Nephron (organoid): Measurements from ENCODE around the gene IL1RAPL1.

Source experiments
- H3K27ac Mint-ChIP-seq, 3 experiments: 2 replicates each; pipeline ENCODE4 v1.8.0; 2020; ENCODE audit warnings: mixed read lengths in 3 of 3, mild to moderate bottlenecking in 2 of 3, moderate library complexity in 1 of 3
- H3K27me3 Mint-ChIP-seq: 2 replicates; pipeline ENCODE4 v1.8.0; 2021; ENCODE audit warnings: low read depth, mild to moderate bottlenecking, moderate library complexity, mixed read lengths
- H3K36me3 Mint-ChIP-seq: 2 replicates; pipeline ENCODE4 v1.8.0; 2020; ENCODE audit warnings: low read depth, mixed read lengths
- H3K4me1 Mint-ChIP-seq: 2 replicates; pipeline ENCODE4 v1.8.0; 2020; ENCODE audit warnings: mixed read lengths
- H3K4me3 Mint-ChIP-seq, 3 experiments: 2 replicates each; pipeline ENCODE4 v1.8.0; 2020; ENCODE audit warnings: mild to moderate bottlenecking in 3 of 3, mixed read lengths in 3 of 3, moderate library complexity in 2 of 3
- H3K9me3 Mint-ChIP-seq: 2 replicates; pipeline ENCODE4 v1.8.0; 2020; ENCODE audit warnings: mixed read lengths
- TF ChIP-seq, protein P1 (sequence below), 3 experiments: fragments of 200-600 bp; sonication (generic); IDR thresholded peaks; one replicate each; pipeline ENCODE4 v1.5.0; 2021; ENCODE audit warnings: antibody characterized with exemption in 3 of 3; ENCODE audit not compliant: unreplicated experiment in 3 of 3

IL1RAPL1 gene

DNA sequence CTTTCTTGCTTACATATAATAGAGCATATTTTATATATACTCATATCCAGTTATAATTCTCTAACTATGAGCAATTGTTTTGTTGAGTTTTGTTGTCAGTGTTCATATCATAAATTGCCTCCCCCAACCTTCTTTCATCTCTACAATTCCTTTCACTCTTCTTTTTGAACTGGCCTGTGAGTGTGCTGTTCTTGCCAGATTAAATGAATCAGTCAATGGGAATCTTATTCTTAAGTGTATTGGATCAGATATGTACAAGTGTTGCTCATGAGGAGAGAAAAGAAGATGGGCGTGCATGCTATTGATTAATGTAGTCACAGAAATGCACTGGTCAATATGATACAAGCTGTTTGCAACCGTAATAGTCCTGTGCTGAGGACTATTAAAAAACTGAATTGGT, 900.0 kb downstream of the IL1RAPL1 start:
- Mint-ChIP-seq H3K4me1 (no peaks in the 10 kb centered on the region), H3K36me3 (no peaks in the 10 kb centered on the region), H3K27me3 (no peaks in the 10 kb centered on the region), H3K4me3 (no peak overlapping the region), H3K27ac (no peak overlapping the region), H3K9me3 (no peaks in the 10 kb centered on the region)
- TF ChIP-seq, protein P1, sequence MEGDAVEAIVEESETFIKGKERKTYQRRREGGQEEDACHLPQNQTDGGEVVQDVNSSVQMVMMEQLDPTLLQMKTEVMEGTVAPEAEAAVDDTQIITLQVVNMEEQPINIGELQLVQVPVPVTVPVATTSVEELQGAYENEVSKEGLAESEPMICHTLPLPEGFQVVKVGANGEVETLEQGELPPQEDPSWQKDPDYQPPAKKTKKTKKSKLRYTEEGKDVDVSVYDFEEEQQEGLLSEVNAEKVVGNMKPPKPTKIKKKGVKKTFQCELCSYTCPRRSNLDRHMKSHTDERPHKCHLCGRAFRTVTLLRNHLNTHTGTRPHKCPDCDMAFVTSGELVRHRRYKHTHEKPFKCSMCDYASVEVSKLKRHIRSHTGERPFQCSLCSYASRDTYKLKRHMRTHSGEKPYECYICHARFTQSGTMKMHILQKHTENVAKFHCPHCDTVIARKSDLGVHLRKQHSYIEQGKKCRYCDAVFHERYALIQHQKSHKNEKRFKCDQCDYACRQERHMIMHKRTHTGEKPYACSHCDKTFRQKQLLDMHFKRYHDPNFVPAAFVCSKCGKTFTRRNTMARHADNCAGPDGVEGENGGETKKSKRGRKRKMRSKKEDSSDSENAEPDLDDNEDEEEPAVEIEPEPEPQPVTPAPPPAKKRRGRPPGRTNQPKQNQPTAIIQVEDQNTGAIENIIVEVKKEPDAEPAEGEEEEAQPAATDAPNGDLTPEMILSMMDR (IDR thresholded peaks at IDR 0.05; ENCODE audit: unreplicated experiment in 3 of 3), result no peak

DNA sequence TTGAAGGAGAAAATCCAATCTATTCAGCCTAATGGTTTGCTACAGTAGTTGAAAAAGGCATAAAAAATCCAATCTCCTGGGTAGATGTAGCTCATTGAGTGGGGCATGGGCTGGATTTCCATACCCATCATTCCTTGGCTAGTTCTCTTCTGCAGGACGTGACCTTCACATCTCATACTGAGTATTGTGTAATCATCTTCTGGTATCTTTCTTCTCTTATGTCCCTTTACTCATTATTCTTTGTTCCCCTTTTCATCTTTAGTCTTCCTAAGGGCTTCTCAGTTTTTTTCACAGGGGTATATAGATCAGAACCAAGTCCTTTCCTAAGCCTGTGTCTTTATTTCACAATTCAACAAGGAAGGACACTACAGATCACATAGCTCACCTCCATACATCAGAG, 900.5 kb downstream of the IL1RAPL1 start:
- TF ChIP-seq, protein P1 (IDR thresholded peaks at IDR 0.05; ENCODE audit: unreplicated experiment in 3 of 3), result no peak

DNA sequence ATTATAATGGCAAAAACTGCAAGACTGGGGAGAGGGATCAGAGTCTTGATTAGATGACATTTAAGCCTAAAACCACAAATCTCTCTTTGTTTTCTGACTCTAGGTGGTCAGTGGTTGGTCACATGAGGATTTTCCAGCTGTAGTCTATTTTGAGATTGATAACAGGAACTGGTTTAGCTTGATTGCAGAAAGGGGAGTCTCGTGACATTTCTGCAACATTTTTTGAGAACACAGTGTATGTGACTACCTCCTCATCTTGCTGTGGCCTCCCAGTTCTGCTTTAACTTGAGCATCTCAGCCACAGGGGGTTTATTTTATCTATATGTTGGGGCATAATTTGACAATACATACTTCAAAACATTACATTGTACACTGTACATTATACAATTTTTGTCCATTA, 901.7 kb downstream of the IL1RAPL1 start:
- no peak overlapping the region for H3K4me3 Mint-ChIP-seq
- H3K4me1 Mint-ChIP-seq, result no peaks in the 10 kb centered on the region

More for the DNA sequence above, 900.5 kb downstream of the IL1RAPL1 start:
- Mint-ChIP-seq H3K4me3 (no peak overlapping the region), H3K36me3 (no peaks in the 10 kb centered on the region), H3K4me1 (no peaks in the 10 kb centered on the region), H3K9me3 (no peaks in the 10 kb centered on the region), H3K27ac (no peak overlapping the region), H3K27me3 (no peaks in the 10 kb centered on the region)

DNA sequence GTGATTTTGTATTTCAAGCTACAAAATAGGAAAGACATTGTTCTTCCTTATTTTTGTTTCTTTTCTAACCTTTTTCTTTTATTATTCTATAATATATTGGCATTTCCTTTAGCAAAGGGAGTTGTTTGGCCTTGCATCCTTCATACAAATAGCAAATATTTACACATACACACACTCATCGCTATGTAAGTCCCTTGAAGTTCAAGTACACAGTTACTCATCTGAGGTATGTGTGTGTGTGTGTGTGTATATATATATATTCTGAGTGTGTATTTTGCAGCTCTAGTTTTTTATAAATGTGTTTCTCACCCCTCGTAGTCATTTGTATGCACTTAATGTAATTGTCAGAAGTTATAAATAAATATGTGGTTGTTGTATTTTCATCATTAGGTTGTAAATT, 903.4 kb downstream of the IL1RAPL1 start:
- no peaks in the 10 kb centered on the region for H3K27me3 Mint-ChIP-seq

More for the DNA sequence above, 901.7 kb downstream of the IL1RAPL1 start:
- Mint-ChIP-seq H3K27me3 (no peaks in the 10 kb centered on the region), H3K36me3 (no peaks in the 10 kb centered on the region), H3K9me3 (no peaks in the 10 kb centered on the region), H3K27ac (no peak overlapping the region)
- TF ChIP-seq, protein P1 (IDR thresholded peaks at IDR 0.05; ENCODE audit: unreplicated experiment in 3 of 3), result no peak

DNA sequence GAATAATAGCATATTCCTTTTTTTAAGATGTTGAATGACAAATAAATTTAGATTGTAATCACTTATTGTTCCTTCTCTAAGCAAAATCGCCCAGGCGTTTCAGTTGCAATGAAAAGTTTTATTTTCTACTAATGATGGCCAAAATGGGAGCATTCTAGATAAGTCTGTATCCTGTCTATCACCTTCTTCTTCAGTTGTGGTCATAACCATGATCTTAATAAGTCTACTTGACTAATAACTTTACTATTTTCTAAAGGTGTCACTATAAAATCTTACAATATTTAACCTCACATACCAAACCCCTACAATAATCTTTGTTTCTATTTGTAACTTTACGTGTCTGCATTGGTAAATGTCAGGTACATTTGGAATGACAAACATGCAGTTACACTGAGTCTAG, 904.4 kb downstream of the IL1RAPL1 start:
- no peaks in the 10 kb centered on the region for H3K4me1 Mint-ChIP-seq
- H3K36me3 Mint-ChIP-seq, result no peaks in the 10 kb centered on the region
- TF ChIP-seq, protein P1 (IDR thresholded peaks at IDR 0.05; ENCODE audit: unreplicated experiment in 3 of 3), result no peak
- H3K27ac Mint-ChIP-seq, result no peak overlapping the region
- H3K4me3 Mint-ChIP-seq, result no peak overlapping the region
- no peaks in the 10 kb centered on the region for H3K9me3 Mint-ChIP-seq
- no peaks in the 10 kb centered on the region for H3K27me3 Mint-ChIP-seq

More for the DNA sequence above, 903.4 kb downstream of the IL1RAPL1 start:
- no peaks in the 10 kb centered on the region for H3K9me3 Mint-ChIP-seq
- no peaks in the 10 kb centered on the region for H3K36me3 Mint-ChIP-seq
- TF ChIP-seq, protein P1 (IDR thresholded peaks at IDR 0.05; ENCODE audit: unreplicated experiment in 3 of 3), result no peak
- no peaks in the 10 kb centered on the region for H3K4me1 Mint-ChIP-seq
- no peak overlapping the region for H3K4me3 Mint-ChIP-seq
- H3K27ac Mint-ChIP-seq, result no peak overlapping the region

DNA sequence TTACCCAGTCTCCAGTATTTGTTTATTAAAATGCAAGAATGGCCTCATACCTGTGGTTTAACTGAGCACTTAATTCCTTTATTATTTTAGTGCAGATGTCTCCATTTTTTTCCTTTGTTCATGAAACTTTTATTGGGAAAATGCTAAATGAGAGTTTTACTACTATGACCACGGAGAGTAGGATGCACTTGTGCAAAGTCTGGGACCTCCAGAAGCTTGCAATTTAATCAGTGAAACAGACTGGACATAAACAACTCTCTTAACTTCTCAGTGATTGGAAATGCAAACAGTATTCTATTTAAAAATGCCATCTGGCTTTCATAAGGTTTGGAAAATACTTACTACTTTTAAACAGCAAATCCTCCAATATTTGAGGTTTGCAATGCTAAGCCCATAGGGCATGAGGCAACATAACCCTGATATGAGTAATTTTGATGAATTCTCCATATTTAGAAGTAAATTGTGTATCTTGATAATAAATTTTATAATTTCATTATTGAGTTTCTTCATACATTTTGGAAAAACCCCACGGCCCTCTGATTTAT, 909.5 kb downstream of the IL1RAPL1 start:
- no peaks in the 10 kb centered on the region for H3K27me3 Mint-ChIP-seq
- TF ChIP-seq, protein P1 (IDR thresholded peaks at IDR 0.05; ENCODE audit: unreplicated experiment in 3 of 3), result no peak

More for the DNA sequence above, 909.5 kb downstream of the IL1RAPL1 start:
- H3K4me1 Mint-ChIP-seq, result no peaks in the 10 kb centered on the region
- H3K27ac Mint-ChIP-seq, result no peak overlapping the region
- peaks cover 3% of the 10 kb centered on the region for H3K9me3 Mint-ChIP-seq
- no peaks in the 10 kb centered on the region for H3K36me3 Mint-ChIP-seq
- no peak overlapping the region for H3K4me3 Mint-ChIP-seq
